ENCODE measurements around the gene ZNF608.

- no peak for TF ChIP-seq CTCF (conservative IDR thresholded peaks at IDR 0.05)
- no peak for TF ChIP-seq ZFX (IDR thresholded peaks at IDR 0.05)
Measured at GRCh38 chr5:124737651-124738050, 8.8 kb downstream of the ZNF608 start.

All from C4-2B (cell line).